Midbrain (tissue), 1 donor: ENCODE measurements around the gene PSMA3.

Source experiments
- DNase-seq: peaks from one replicate; lab custom pipeline; 2025; lab: John Stamatoyannopoulos, UW

Gene PSMA3

DNA sequence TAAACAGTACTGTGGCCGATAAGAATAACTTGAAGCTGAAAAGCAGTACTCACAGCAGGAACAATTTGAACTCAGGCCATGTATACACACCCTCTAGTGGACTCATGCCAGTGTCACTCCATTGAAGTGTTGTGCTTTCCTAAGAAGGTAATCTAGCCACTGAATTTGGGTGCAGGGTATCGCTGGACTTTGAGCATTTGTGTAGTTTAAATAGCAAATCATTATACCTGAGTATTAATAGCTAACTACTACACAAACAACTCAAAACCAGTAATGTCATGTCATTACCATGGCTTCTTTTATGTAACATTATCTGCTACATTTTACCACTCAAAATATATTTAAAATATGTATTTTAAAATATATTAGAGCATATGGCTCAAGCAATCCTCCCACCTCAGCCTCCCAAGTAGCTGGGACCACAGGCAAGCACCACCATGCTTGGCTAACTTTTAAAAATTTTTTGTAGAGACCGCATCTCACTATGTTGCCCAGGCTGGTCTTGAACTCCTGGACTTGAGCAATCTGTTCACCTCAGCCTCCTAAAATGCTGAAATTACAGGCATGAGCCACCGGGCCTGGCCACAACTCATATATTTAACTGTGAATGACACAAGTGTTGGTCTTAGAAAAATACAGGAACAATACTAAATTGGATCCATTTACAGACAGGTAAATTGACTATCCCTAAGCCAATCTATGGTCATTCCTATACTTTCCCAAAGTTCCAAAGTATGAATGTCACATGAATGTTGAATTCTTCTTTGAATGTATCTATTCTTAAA lies 28.1 kb downstream of the PSMA3 start:
- no peak for DNase-seq

DNA sequence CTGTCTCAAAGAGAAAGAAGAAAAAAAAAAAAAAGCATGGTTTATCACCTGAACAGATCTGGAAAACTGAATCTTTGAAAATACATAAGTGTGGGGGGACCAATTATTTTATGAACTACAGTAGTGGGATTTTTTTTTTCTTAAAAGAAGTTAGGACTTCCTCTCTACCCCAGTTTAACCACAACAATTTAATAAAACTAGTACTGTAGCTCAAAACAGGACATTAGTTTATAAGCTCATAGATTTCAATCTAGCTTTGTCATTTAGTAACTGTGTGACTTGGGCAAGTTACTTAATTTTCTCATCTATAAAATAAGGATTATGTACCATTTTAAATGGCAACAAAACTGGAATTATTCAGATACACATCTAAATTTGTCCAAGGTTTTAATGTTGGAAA lies 30.2 kb downstream of the PSMA3 start:
- DNase-seq: no peak

DNA sequence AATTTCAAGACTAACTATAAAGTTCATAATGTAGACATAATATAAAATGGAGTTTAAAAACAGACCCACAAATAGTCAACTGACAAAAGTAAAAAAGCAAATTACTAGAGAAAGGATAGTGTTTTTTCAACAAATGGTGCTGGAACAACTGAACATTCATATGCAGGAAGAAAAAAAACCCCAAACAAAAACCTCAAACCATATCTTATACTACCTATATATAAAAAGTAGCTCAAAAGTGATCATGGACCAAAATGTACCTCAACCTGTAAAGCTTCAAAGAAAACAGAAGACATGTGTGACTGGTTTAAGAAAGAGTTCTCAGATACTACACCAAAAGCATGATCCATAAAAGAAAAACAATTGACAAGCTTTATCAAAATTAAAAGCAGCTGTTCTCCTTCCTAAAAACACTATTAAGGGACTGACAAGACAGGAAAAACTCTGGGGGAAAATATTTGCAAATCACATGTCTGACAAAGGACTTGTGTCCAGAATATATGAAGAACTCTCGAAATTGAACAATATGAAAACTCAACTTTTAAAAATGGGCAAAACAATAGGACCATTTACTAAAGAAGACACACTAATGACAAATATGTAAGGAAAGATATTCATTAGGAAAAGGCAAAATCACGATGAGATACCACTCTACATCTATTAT lies 31.0 kb downstream of the PSMA3 start:
- DNase-seq: no peak

DNA sequence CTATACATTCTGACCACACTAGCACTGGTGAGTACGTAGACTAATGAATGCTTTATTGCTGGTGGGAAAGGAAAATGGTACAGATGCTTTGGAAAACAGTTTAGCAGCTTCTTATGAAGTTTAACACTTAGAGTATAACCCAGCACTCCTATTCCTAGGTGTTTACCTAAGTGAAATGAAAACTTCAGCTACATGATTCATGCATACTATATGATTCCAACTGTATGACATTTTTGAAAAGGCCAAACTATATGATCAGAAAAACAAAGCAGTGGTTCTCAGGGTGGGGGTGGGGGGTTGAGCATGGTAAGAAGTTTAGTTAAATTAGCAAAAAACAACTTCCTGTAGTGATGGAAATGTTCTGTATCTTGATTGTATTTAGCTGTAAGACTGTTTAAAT lies 31.6 kb downstream of the PSMA3 start:
- no peak for DNase-seq

DNA sequence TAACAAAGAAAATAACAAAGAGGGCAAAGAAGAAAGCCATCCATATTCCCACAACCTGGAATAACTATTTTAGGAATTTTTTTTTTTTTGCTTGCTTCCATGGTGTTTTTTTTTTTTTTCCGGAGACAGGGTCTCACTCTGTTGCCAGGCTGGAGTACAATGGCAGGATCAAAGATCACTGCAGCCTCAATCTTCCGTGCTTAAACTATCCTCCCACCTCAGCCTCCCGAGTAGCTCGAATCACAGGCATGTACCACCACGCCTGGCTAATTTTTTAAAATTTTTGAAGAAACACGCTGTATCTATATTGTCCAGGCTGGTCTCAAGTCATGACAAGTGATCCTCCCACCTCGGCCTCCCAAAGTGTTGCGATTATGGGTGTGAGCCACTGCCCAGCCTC lies 33.5 kb downstream of the PSMA3 start:
- DNase-seq: no peak

DNA sequence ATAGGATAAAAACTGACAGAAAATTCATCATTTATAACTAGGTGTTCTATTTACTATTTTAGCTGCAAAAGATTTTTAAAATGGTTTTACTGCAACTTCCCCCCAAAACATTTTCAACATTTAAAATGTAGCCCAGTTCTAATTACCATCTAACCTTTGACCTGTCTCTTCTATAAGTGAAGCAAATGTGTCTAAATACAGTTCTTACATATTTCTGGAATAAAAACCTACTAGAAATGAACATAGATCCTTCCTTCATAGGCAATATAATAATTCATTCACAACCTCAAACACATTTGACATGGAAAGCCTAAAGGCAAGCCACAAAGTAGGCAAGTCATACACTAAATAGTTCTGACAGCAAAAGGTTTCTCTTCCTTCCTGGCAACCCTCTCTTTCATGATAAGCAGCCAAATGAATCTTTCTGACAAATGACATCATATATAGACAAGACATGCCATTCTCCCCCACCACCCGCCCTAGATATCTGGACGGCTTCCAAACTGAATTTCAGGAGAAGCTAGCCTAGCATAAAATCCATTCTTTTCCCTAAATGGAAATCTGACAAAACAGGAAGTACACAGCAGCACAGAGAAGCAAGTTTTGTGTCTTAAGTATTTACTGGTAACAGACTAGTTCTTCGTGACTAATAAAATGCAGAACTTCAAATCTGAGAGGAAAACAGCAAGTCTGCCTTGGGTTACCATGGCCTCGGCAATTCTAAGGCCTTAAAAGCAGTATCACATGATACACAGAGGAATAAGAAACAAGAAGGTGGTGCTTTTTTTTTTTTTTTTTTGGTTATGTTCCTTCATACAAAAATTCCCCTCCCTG lies 36.5 kb downstream of the PSMA3 start:
- peak; percentile 48 for DNase-seq

DNA sequence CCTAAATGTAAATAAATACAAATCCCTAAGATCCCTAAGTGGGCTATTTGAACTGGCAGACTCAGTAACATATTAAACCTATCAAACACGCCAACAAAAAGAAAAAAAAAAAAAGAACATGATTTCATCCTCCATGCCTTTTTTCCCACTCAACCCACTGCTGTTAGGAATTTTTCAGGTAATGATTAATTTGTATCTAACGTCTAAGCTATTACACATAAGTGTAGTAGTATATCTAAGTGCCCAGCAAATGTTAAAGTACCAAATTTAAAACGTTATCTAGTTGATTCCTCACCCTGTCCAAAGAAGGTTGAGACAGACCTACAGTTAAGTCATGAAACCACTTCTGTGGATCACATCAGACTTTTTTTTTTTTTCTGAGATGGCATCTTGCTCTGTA lies 37.3 kb downstream of the PSMA3 start:
- DNase-seq: no peak

DNA sequence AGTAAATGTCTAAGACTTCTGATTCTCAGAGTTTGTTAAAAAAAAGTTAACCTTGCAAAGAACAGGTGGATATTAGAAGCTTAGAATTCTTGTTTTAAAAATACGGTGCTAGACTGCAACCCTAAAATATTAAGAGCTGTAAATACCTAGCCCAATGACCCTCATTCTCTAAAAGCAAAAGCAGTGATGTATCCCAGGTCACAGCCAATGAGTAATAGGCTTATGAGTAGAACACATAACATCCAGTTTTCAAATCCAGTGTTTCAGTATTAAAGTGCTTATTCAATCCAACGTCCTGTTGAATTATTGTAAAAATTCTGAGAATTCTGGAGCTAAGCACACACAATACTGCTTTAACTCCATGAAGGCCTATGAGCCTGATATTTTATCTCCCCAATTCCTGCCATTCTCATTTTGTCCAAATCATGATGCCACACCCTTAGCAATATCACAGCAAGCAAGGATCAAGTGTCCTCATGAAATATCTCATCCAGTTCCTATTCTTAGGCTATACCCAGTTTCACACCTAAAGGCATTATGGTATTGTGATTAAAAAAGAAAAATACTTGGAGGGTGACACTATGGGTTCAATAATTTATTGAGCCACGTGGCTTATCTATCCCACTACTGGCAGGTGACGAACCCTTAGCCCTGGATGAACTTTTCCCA lies 38.4 kb downstream of the PSMA3 start:
- DNase-seq: no peak

DNA sequence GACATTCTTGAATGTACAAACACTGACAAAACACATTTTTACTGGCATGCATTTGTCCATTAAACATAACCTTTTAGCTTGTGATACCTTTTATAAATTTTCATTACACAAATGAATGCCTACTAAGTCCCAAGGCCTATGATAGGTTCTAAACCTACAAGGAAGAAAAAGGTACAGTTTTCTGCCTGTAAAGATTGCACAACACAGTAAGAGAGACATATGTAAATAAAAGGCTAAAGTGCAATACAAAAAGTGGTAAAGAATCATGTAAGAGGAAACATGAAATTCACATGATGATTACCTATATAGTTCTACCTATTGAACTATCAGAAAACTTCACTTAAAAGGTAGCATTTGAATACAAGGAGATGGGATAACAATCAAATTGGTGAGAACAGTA lies 39.1 kb downstream of the PSMA3 start:
- DNase-seq: no peak

DNA sequence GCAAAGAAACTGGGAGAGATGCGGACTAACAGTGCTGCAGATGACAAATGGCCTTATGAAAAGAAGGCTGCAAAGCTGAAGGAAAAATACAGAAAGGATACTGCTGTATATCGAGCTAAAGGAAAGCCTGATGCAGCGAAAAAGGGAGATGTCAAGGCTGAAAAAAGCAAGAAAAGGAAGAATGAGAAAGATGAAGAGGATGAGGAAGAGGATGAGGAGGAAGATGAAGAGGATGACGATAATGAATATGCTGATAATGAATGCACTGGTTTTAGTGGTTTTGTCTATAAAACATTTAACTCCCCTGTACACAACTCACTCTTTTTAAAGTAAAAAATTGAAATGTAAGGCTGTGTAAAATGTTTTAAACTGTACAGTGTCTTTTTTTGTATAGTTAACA lies 40.5 kb downstream of the PSMA3 start:
- DNase-seq: no peak

DNA sequence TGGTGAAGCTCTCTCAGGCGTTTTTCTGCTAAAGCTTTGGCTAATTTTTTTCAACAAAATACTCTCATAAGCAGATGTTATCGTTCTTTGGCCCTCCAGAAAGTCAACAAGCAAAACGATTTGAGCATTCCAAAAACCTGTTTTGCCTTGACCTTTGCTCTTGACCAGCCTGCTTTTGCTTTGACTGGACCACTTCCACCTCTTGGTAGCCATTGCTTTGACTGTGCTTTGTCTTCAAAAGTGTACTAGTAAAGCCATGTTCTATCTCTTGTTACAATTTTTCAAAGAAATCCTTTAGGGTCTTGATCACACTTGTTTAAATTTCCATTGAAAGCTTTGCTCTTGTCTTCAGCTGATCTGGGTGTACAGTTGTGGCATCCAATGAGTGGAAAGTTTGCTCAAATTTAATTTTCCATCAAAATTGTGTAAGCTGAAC lies 43.0 kb downstream of the PSMA3 start:
- no peak for DNase-seq

DNA sequence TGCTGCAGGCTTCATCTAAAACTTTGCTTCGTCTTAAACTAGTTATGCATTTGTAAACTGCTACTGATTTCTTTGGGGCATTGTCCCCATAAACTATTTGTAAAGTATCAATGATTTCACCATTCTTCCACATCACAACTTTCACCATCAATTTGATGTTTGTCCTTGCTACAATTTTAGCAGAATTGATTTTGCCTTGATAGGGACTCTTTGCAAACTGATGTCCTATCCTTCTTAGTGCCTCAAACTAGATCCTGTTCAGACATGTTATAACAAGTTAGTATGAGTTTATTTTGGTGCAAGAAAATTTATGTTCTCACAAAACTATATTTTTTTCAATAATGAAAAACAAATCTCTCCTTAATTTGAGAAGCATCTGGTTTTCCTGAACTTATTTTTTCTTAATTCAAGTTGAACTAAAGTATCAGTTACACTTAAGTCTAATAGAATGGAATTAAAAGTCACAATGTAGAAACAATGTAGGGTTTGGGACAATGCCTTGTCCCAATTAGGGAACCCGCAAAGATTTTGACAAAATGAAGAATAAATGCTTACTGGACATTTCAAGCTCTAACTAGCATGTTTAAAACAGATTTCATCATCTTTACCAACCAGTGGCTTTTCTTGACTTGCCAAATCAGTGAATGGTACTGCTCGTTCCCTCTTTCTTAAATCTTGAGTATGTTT lies 43.6 kb downstream of the PSMA3 start:
- DNase-seq: no peak

DNA sequence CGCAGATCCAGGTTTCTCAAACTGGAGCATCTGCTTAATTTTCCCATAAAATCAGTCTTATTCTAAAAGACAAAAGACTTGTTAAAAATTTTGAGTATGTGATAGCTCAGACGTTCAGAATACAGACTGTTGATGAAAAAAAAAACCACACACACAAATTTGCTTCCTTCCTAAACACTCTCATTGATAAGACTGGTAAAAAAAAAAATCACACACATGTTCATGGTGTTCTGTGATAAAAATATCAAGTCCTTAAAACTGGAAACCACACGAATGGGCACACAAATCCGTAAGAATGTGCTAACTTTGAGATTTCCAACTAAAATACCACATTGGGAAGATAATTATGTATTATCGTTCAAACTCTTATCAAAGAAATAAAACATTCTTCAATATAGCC lies 47.0 kb downstream of the PSMA3 start:
- DNase-seq: no peak

DNA sequence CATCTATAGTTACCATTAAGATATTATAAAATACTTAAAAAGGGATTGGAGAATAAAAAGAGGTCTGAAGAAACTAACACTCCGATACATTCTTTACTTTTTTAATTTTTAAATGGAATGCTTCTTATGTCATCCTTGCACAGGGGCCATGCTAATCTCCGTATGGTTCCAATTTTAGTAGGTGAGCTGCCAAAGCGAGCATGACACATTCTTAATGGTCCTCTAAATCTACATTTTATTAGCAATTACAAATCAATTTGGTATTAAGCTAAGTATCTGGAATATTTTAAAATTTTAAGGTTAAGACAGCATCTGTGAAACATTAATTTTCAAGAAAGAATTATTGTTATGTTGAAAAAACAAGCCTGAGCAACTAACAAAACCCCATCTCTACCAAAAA lies 47.5 kb downstream of the PSMA3 start:
- DNase-seq: no peak

DNA sequence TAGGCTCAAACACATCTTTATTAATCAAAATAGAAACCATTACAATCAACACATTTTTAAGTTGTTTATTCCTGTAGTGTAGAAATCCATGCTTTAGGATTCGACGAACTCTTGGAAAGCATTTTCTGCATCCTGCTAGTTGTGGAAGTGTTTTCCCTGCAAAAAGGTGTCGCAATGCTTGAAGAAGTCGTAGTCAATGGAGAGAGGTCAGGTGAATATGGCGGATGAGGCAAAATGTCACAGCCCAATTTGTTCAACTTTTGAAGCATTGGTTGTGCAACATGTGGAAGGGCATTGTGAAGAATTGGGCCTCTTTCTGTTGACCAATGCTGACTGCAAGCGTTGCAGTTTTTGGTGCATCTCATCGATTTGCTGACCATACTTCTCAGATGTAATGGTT lies 49.6 kb downstream of the PSMA3 start:
- DNase-seq: no peak

DNA sequence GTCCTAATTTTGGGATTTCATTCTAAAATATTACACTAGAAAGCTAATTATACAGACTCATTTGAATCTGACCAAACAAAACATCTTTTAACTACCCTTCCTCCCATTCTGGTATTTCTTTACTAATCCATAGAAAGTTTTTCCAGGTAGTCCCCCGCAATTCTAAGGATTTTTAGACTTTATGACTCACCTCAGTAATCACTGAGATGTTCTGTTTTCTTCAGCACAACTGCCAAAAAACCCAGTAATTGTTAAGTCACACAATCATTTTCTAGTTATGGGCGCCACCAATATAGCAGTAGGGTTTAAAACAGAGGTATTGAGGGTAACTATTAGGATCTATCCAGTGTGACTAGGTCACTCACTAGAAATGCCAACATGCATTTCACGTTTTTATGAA lies 52.1 kb downstream of the PSMA3 start:
- no peak for DNase-seq

DNA sequence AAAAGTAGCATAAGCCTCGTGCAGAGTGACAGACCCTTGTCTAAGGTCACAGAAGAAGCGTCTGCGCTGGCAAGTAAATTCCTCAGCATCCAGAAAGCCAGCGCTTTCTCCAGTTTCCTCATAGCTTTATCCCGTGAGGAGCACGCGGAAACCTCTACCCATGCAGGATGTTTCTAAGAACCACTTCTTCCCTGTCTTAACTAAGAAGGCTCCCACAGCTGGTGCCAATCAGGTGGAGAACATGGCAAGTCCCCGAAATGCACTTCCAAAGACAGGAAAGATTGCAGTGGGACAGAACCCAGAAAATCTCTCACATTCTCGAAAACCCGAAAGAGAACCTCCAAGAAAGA lies 52.7 kb downstream of the PSMA3 start:
- DNase-seq: no peak

DNA sequence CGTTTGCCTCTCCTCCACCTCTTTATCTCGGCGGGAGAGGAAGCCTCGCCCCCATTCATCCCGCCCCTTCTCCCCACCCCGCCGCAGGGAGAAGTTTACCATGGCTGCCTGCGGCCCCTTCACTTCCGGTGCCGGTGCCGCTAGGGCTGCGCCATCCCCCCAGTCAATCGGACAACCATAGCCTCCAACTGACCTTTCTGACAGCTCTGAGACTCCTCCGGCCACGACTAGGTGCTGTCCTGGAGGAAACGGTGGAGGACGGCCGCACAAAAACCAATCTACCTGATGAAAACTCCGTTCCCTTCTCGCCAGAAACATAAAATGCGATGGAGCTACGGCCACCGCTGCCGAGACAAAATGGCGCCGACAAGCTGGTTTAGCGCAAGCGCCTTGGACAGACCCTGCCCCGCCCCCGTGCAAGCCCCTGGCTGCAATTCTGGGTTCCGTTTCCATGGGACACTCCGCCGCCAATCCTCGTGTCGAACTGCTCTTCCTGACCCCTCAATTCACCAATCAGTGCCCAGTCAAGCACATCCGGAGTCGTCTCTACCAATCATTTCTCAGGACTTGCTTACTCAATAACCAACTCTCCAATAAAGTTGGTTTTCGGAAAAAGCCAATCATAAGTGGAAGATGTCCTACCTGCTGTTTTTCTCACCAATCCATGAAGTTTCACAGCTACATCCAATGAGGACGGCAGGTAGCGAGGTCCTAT lies 53.3 kb downstream of the PSMA3 start:
- DNase-seq: peak; percentile 99

DNA sequence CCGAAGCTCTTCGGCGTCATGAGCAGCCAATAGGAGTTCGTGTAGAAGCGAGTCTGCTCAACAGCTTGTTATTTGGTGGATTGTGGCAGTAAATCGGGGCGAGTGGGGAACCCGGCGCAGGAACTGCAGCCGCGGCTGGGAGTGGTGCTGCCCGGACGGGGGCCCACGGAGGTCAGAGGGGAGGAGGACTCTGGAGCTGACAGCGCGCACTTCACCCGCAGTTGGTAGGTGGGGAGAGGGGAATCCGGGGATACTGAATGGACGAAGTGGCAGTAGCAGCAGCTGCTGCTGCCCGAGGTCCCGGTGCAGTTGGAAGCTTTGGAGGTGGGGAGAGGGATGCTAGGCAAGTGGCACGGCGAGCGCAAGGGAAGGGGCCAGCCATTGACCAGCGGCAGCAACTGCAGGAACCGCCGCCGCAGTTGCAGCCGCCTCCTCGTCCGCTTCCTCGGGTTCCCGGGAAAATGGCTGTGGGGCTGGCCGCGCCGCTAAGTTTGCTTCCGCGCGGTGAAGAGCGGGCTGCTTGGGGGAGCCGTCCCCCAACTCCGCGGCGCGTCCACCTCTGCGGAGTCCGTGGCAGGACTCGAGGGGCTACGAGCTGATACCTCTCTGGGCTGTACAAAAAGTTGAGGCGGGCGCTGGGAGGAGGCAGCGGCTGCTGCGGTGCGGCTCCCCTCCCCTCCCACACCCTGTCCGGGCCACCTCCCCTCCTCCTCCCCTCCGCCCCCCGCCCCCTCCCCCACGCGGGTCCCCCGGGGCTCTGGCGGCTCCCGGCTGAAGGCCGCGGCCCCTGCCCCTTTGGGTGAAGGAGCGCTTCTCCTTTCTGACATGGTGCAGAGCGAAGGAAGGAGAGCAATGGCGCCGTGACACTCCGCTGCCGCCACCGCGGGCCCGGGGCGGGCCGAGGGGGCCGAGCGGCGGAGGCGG lies 54.1 kb downstream of the PSMA3 start, which contains the start of gene ARID4A:
TSS of gene ARID4A (plus strand) at position 79 of the 924 bp plus-strand sequence. CDS start 1,300 bp downstream, outside the sequence.
- DNase-seq: peak; percentile 65
